K562 (cell line): ENCODE results near the gene ELAVL3. TPM values are rescaled to one million over a fixed set of nuclear protein-coding genes. Genes with fewer than 3 reads are reported as not detected.

Source experiments
- ATAC-seq: fragments of 200-7000 bp; cut with Tn5 transposase; 3 replicates; pipeline ENCODE4 v1.9.1; 2020; ENCODE audit warnings: moderate library complexity
- BruUV-seq: library from RNA; stranded (reverse); fragments of 400-500 nt; replicated peaks from 2 replicates; lab custom pipeline; 2021; lab: Mats Ljungman, UMichigan
- CTCF ChIA-PET: fragments of 300-600 bp; formaldehyde crosslinking; extraction: SDS; loops from one replicate; lab custom pipeline; 2021; ENCODE audit warnings: low intra/inter-chr PET ratio; lab: Yijun Ruan, JAX
- POLR2A ChIA-PET: fragments of 300-600, 350-650 bp; sonication (Branson Sonifier 250); formaldehyde crosslinking; extraction: SDS; loops from one replicate; lab custom pipeline; 2021; ENCODE audit warnings: antibody characterized with exemption, inconsistent platforms; lab: Yijun Ruan, JAX
- DNase-seq, 4 experiments: peaks; one replicate each; pipeline versions ENCODE4 v3.0.0 to v3.0.0-alpha.2; 2011 to 2018; ENCODE audit warnings: low spot score in 3 of 4, mixed read lengths in 3 of 4; ENCODE audit errors: extremely low read depth in 1 of 4
- FAIRE-seq: peaks from 2 replicates; lab custom pipeline; 2011; peaks lifted over from hg19 to GRCh38; lab: Jason Lieb, UNC
- H2AFZ ChIP-seq: 2 replicates; pipeline ENCODE4 v1.6.0; 2011; ENCODE audit warnings: low read depth, low read length, control low read depth, inconsistent platforms
- H3K27ac ChIP-seq: fragments of 200-600 bp; 3 replicates; pipeline ENCODE4 v1.8.0; 2011; ENCODE audit warnings: low read depth, mild to moderate bottlenecking, control low read depth, inconsistent platforms, low read length, moderate library complexity, mixed read lengths; ENCODE audit errors: extremely low read depth
- H3K27me3 ChIP-seq, 2 experiments: fragments of 300-600 bp in 1 of 2; 2 replicates in 1 of 2; 3 replicates in 1 of 2; pipeline versions ENCODE4 v1.6.0 to v1.8.0; 2011; ENCODE audit warnings: inconsistent platforms in 2 of 2, low read length in 2 of 2, mild to moderate bottlenecking in 1 of 2, mixed read lengths in 1 of 2, moderate library complexity in 1 of 2; ENCODE audit not compliant: control insufficient read depth in 2 of 2, insufficient read depth in 2 of 2
- H3K36me3 ChIP-seq: fragments of 300-600 bp; 3 replicates; pipeline ENCODE4 v1.8.0; 2011; ENCODE audit warnings: mild to moderate bottlenecking, low read length, inconsistent platforms; ENCODE audit not compliant: control insufficient read depth, insufficient read depth
- H3K4me1 ChIP-seq, 2 experiments: fragments of 200-600 bp in 1 of 2; replicated peaks in 1 of 2; 2 replicates in 1 of 2; 3 replicates in 1 of 2; pipeline versions ENCODE4 v1.5.1 to v1.8.0; 2011; ENCODE audit warnings: inconsistent platforms in 2 of 2, low read length in 2 of 2, mild to moderate bottlenecking in 1 of 2, mixed read lengths in 1 of 2, moderate library complexity in 1 of 2; ENCODE audit not compliant: control insufficient read depth in 2 of 2, insufficient read depth in 2 of 2
- H3K4me2 ChIP-seq: 2 replicates; pipeline ENCODE4 v1.6.1; 2011; ENCODE audit warnings: low read length, control low read depth, inconsistent platforms, mixed read lengths; ENCODE audit not compliant: insufficient read depth
- H3K4me3 ChIP-seq: fragments of 200-600 bp; sonication (generic), shearing (Covaris generic); 2 replicates; pipeline ENCODE4 v1.5.1; 2016; ENCODE audit warnings: control low read depth, inconsistent platforms
- H3K79me2 ChIP-seq: fragments of 200-600 bp; 3 replicates; pipeline ENCODE4 v1.8.0; 2011; ENCODE audit warnings: low read length, inconsistent platforms; ENCODE audit not compliant: control insufficient read depth, insufficient read depth
- H3K9ac ChIP-seq, 2 experiments: 2 replicates each; pipeline versions ENCODE4 v1.6.0 to v1.6.1; 2011; ENCODE audit warnings: low read depth in 2 of 2, low read length in 2 of 2, control low read depth in 1 of 2, inconsistent platforms in 1 of 2, mild to moderate bottlenecking in 1 of 2, mixed read lengths in 1 of 2; ENCODE audit not compliant: insufficient read depth in 1 of 2
- H3K9me1 ChIP-seq: one replicate; pipeline ENCODE4 v1.6.0; 2011; ENCODE audit warnings: inconsistent platforms, mild to moderate bottlenecking, low read length, moderate library complexity; ENCODE audit not compliant: control insufficient read depth, insufficient read depth
- H3K9me3 ChIP-seq: replicated peaks from 2 replicates; pipeline ENCODE4 v1.5.1; 2011; ENCODE audit warnings: low read depth, low read length, inconsistent platforms; ENCODE audit not compliant: control insufficient read depth, insufficient read depth
- H4K20me1 ChIP-seq: replicated peaks from 2 replicates; pipeline ENCODE4 v1.6.1; 2011; ENCODE audit warnings: low read length, inconsistent platforms, mixed read lengths; ENCODE audit not compliant: control insufficient read depth, insufficient read depth
- POLR2G ChIP-seq: fragments of 200-400 bp; formaldehyde crosslinking; IDR thresholded peaks from 2 replicates; pipeline ENCODE4 v1.6.1; 2017; ENCODE audit warnings: low read depth, mild to moderate bottlenecking, antibody characterized with exemption, low read length, moderate library complexity
- RBFOX2 ChIP-seq: fragments of 200-400 bp; formaldehyde crosslinking; IDR thresholded peaks from 2 replicates; pipeline ENCODE4 v1.6.1; 2017; ENCODE audit warnings: low read depth, mild to moderate bottlenecking, low read length, moderate library complexity
- ZNF133 ChIP-seq: fragments of 250-450 bp; sonication (Bioruptor Pico); IDR thresholded peaks from 2 replicates; pipeline ENCODE4 v1.4.0; 2020; ENCODE audit warnings: mild to moderate bottlenecking
- WGBS: fragments of 100-300 bp; shearing (Covaris generic); methylation state at CpG from one replicate; pipeline ENCODE4 v1.1.6; 2016; ENCODE audit warnings: low coverage, mixed read lengths; ENCODE audit not compliant: insufficient coverage; ENCODE audit errors: missing lambda C conversion rate; 5-methylcytosine and 5-hydroxymethylcytosine counted together
- in situ Hi-C: fragments of 300-500 bp; cut with MboI; formaldehyde crosslinking; loops from 4 replicates; pipeline ENCODE4 v1.15.0; 2018; ENCODE audit warnings: inconsistent platforms, mixed read lengths
- intact Hi-C: fragments of 100-400 bp; cut with micrococcal nuclease; formaldehyde crosslinking; loops from 2 replicates; pipeline ENCODE4 v1.14.2; 2022
- polyA plus RNA-seq, 8 experiments: library from polyadenylated mRNA; depleted of rRNA in 4 of 8; stranded (reverse) in 5 of 8; unstranded in 3 of 8; fragments of >200 nt; fragmentation: Nextera tagmentation in 2 of 8; fragmentation: Illumina TruSeq in 1 of 8; extraction: Ambion mirVana in 2 of 8; extraction: Trizol in 1 of 8; gene quantifications; 2 replicates each; pipeline versions ENCODE4 v1.2.1 to v1.2.3, GENCODE V29; 2011 to 2014; ENCODE audit warnings: inconsistent platforms in 1 of 8, missing spikeins in 1 of 8
- total RNA-seq, 7 experiments: library from RNA; depleted of rRNA in 6 of 7; stranded (reverse); fragments of >200 nt in 6 of 7; fragmentation: Illumina TruSeq in 2 of 7; extraction: Trizol in 2 of 7; gene quantifications; 2 replicates each; pipeline versions ENCODE4 v1.2.1 to v1.2.3, GENCODE V29; 2011 to 2021; ENCODE audit warnings: low replicate concordance in 1 of 7
- TF ChIP-seq, protein P1 (sequence below): sonication (generic); formaldehyde crosslinking; IDR thresholded peaks from 2 replicates; pipeline ENCODE4 v1.8.1; 2023; ENCODE audit warnings: mild to moderate bottlenecking, missing genetic modification reagents

The ELAVL3 gene
- total and polyA plus RNA-seq, 9 of the 15 experiments (the other 6 are each of a cell fraction or from before 2014, with no cell fraction given) = not detected

- WGBS = 89% methylated on average over 18 of the region's 21 CpGs
- peak overlapping the region in 1 of 2 experiments; percentile 52; a peak in 1 of 4 replicates for H3K9ac ChIP-seq
- peaks cover 0 to 62% of the 10 kb centered on the region in 2 experiments; a peak in 3 of 5 replicates for H3K4me1 ChIP-seq
- ATAC-seq = no peak
- H3K79me2 ChIP-seq = no peaks in the 10 kb centered on the region
- no TSS peak for BruUV-seq
- no peak overlapping the region for H3K27ac ChIP-seq
- H2AFZ ChIP-seq = no peak overlapping the region
- intact Hi-C loops (no loop called here), in situ Hi-C loops (no loop called here)
- H3K4me3 ChIP-seq = no peak overlapping the region
- no peaks in the 10 kb centered on the region for H3K9me3 ChIP-seq
- TF ChIP-seq POLR2G (peak; percentile 51), ZNF133 (CRISPR knock-in tag) (no peak), RBFOX2 (0 out of 2 replicates have a peak, but pooled peaks have one; percentile 36)
- TF ChIP-seq, protein P1, sequence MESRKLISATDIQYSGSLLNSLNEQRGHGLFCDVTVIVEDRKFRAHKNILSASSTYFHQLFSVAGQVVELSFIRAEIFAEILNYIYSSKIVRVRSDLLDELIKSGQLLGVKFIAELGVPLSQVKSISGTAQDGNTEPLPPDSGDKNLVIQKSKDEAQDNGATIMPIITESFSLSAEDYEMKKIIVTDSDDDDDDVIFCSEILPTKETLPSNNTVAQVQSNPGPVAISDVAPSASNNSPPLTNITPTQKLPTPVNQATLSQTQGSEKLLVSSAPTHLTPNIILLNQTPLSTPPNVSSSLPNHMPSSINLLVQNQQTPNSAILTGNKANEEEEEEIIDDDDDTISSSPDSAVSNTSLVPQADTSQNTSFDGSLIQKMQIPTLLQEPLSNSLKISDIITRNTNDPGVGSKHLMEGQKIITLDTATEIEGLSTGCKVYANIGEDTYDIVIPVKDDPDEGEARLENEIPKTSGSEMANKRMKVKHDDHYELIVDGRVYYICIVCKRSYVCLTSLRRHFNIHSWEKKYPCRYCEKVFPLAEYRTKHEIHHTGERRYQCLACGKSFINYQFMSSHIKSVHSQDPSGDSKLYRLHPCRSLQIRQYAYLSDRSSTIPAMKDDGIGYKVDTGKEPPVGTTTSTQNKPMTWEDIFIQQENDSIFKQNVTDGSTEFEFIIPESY = 0 out of 2 replicates have a peak, but pooled peaks have one; percentile 41
- ChIA-PET POLR2A (interaction anchor here (0.7 kb wide), 1 partner anchor 13 kb away, joined by 3 read pairs; no protein-coding TSS in a partner anchor), CTCF (interaction anchor here (0.6 kb wide), 1 partner anchor 234 kb away, joined by 3 read pairs; no protein-coding TSS in a partner anchor)
- H3K9me1 ChIP-seq = no peaks in the 10 kb centered on the region
- no peaks in the 10 kb centered on the region for H3K27me3 ChIP-seq
- peak in 2 of 4 experiments; percentile 9 to 11 for DNase-seq
- no peaks in the 10 kb centered on the region for H4K20me1 ChIP-seq
- H3K4me2 ChIP-seq = no peak overlapping the region
- peaks cover 49% of the 10 kb centered on the region; the same call in 1 of the 3 replicates for H3K36me3 ChIP-seq
- no peak for FAIRE-seq
These were observed 30.1 kb downstream of the ELAVL3 start for GRCh38 chr19:11450570-11451326.
